GM21723 (cell line): ENCODE measurements around the gene NLRC5.

ENCODE experiments used
- ATAC-seq: cut with Tn5 transposase; IDR thresholded peaks from one replicate; pipeline ENCODE4 v1.9.1; 2021; ENCODE audit warnings: mild to moderate bottlenecking, moderate library complexity; ENCODE audit not compliant: unreplicated experiment

Gene NLRC5

GRCh38 chr16:57020651-57021050 lies 31.3 kb downstream of the NLRC5 start:
- no peak for ATAC-seq

GRCh38 chr16:57021757-57022156 lies 32.4 kb downstream of the NLRC5 start:
- ATAC-seq = no peak

DNA sequence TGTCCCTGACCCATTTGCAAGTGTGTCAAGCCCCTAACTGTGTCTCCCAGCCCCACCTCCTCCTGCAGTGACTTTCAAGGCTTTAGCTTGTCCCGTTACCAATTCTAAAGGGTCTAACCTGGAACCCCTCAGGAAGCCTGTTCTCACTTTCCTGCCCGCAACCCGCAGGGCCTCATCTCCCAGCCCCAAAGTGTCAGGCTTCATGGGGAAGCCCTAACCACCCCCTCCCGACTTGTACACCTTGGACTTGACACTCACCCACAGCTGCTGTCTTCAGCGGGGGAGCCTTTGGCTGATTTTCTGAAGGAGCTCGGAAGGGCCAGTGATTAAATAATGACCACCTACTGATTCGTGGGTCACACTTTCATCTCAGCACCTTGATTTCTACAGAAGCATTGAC lies 33.1 kb downstream of the NLRC5 start:
- no peak for ATAC-seq

- no peak for ATAC-seq
Measured at GRCh38 chr16:57023541-57024249, 34.3 kb downstream of the NLRC5 start.

- no peak for ATAC-seq
Measured at GRCh38 chr16:57024894-57025680, 35.7 kb downstream of the NLRC5 start.

- no peak for ATAC-seq
Measured at GRCh38 chr16:57025941-57026777, 36.8 kb downstream of the NLRC5 start.

DNA sequence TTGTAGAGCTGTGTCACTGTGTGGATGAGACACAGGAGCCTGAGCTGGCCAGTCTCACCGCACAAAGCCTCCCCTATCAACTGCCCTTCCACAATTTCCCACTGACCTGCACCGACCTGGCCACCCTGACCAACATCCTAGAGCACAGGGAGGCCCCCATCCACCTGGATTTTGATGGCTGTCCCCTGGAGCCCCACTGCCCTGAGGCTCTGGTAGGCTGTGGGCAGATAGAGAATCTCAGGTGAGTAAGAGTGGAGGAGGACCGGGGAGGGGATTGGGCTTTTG lies 37.4 kb downstream of the NLRC5 start:
- no peak for ATAC-seq

DNA sequence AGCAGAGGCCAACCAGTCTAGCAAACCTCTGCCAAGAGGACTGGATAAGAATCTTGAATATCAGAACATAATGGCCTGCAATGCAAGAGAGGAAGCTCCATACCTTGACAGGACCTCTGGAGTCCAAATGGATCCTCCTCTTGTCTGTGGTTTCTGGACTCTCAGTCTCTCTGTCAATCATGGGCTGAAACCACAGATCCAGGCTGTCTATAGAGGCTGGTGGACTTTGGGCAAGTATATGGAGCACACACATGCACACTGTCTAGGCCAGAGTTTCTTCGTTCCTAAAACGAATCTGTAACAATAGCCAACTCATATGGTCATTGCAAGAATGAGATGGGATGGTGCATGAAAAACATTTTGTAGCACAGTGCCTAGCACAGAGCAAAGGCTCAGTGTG lies 37.7 kb downstream of the NLRC5 start:
- ATAC-seq = no peak

- no peak for ATAC-seq
Measured at GRCh38 chr16:57028086-57028485, 38.7 kb downstream of the NLRC5 start.

GRCh38 chr16:57029161-57030160 lies 40.1 kb downstream of the NLRC5 start:
- ATAC-seq = no peak

GRCh38 chr16:57030346-57030902 lies 41.1 kb downstream of the NLRC5 start:
- no peak for ATAC-seq

DNA sequence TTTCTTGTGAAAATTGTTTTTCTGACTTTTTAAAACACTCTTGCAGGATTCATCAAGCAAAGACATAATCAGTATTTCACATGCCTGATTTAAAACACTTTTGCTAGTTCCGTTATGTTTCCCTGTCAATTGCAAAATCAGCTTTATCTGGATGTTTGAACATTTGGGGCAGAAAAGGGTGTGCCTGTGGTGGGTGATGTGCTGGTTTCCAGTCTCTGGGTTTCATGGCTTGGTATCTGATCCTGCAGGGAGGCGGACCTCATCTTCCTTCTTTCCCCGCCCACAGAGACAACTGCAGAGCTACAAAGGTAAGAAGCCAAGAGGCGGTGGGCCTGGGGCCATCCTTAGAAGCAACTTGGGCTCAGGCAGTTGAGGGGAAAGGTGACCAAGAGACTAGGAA lies 41.8 kb downstream of the NLRC5 start:
- ATAC-seq = no peak

- ATAC-seq = no peak
Measured at GRCh38 chr16:57032346-57032745, 43.0 kb downstream of the NLRC5 start.

DNA sequence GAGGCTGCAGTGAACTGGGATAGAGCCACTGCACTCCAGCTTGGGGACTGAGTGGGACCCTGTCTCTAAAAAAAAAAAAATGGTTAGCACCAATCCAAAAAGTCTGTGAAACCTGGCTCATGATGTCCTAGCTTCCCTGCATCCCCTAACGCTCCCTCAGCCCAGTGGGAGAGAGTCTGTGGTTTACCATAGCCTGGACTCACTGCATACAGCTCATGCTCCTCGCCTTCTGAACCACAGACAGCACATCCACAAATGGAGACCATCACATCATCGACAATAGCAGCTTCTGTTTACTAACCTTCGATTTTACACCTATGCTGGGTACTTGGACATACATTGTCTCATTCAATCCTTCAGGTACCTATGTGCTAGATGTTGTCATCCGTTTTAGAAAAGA lies 43.6 kb downstream of the NLRC5 start:
- ATAC-seq = no peak

DNA sequence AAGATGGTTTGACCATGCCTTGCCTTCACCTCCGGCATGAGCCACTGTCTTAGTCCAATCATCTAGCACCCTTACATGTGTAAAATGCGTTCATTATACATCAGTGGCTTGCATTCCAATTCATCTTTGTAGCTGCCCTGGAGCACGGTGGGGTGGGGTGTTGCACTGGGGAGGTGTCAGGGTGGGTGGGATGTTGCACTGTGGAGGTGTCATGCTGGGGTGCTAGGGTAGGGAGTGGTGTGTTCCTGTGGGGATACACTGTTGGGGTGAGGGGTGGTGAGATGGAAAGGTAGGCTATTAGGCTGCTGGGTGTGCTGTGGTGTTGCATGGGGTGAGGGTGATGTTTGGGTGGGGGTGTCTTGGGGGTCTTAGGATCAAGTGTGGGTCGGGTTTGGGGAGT lies 47.0 kb downstream of the NLRC5 start:
- no peak for ATAC-seq

DNA sequence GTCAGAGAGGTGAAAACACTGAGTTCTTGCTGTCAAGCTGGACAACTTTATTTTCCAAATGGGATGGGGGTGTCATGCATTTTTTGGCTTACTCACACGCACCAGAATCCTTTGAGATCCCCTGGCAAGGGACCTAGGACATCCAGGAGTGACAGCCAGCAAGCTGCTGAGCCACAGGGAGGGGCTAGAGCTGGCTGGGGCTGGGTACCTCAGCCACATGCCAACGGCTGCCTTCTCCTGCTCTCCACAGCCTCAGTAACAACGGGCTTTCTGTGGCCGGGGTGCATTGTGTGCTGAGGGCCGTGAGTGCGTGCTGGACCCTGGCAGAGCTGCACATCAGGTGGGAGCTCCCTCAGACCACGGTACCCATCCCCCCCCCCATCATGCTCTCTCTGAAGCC lies 47.6 kb downstream of the NLRC5 start:
- no peak for ATAC-seq

DNA sequence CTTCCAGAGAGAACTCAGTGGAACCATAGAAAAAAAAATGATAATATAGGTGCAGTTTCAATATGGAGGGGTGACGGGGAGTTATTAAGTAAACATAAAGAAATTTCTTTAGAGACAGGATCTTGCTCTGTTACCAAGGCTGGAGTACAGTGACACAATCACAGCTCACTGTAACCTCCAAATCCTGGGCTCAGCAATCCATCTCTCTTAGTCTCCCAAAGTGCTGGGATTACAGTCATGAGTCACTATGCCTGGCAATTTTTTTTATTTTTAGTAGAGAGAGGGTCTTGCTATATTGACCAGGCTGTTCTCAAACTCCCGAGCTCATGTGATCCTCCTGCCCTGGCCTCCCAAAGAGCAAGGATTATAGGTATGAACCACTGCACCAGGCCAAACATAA lies 48.8 kb downstream of the NLRC5 start:
- no peak for ATAC-seq

- peak; percentile 37 for ATAC-seq
Measured at GRCh38 chr16:57039148-57039812, 49.9 kb downstream of the NLRC5 start.
